Smooth muscle cell (in vitro differentiated cells): ENCODE measurements around the gene SPNS1. TPM values are rescaled to one million over a fixed set of nuclear protein-coding genes. Genes with fewer than 3 reads are reported as not detected.
"Not testable (repeated sequence)": the region's sequence is repeated elsewhere in the genome, so short reads cannot be mapped to it uniquely, and the experiment has no call there.

ENCODE experiments used
- DNase-seq: peaks from one replicate; lab custom pipeline; 2025; ENCODE audit not compliant: unreplicated experiment; lab: John Stamatoyannopoulos, UW
- H2AFZ ChIP-seq: fragments of 200-600 bp; sonication (generic); 2 replicates; pipeline ENCODE4 v1.6.0; 2016; ENCODE audit warnings: antibody characterized with exemption, low read depth, mild to moderate bottlenecking
- H3F3A ChIP-seq: fragments of 200-600 bp; sonication (generic); 2 replicates; pipeline ENCODE4 v1.6.0; 2017; ENCODE audit warnings: antibody characterized with exemption, low read depth
- H3K27ac ChIP-seq: fragments of 200-600 bp; sonication (generic); 2 replicates; pipeline ENCODE4 v1.5.1; 2016; ENCODE audit warnings: low read depth, mild to moderate bottlenecking
- H3K27me3 ChIP-seq: fragments of 200-600 bp; sonication (generic); 2 replicates; pipeline ENCODE4 v1.6.1; 2016; ENCODE audit warnings: low read depth, mild to moderate bottlenecking
- H3K36me3 ChIP-seq: fragments of 200-600 bp; sonication (generic); 2 replicates; pipeline ENCODE4 v1.5.1; 2016; ENCODE audit warnings: low read depth
- H3K4me1 ChIP-seq: fragments of 200-600 bp; sonication (generic); 2 replicates; pipeline ENCODE4 v1.5.1; 2016; ENCODE audit warnings: low read depth
- H3K4me2 ChIP-seq: fragments of 200-600 bp; sonication (generic); 2 replicates; pipeline ENCODE4 v1.6.0; 2016; ENCODE audit warnings: mild to moderate bottlenecking
- H3K4me3 ChIP-seq: fragments of 200-600 bp; sonication (generic); 2 replicates; pipeline ENCODE4 v1.5.1; 2016; ENCODE audit warnings: mild to moderate bottlenecking
- H3K79me2 ChIP-seq: fragments of 200-600 bp; sonication (generic); 2 replicates; pipeline ENCODE4 v1.6.0; 2016; ENCODE audit warnings: low read depth, mild to moderate bottlenecking
- H3K9ac ChIP-seq: fragments of 200-600 bp; sonication (generic); 2 replicates; pipeline ENCODE4 v1.6.0; 2016; ENCODE audit warnings: low read depth
- H3K9me3 ChIP-seq: fragments of 200-600 bp; sonication (generic); replicated peaks from 2 replicates; pipeline ENCODE4 v1.5.1; 2016; ENCODE audit warnings: low read depth
- H4K20me1 ChIP-seq: fragments of 200-600 bp; sonication (generic); 2 replicates; pipeline ENCODE4 v1.6.0; 2016; ENCODE audit warnings: low read depth
- CTCF ChIP-seq: fragments of 200-600 bp; sonication (generic); IDR thresholded peaks from 2 replicates; pipeline ENCODE4 v1.5.1; 2017; ENCODE audit warnings: borderline replicate concordance, mild to moderate bottlenecking, antibody characterized with exemption; ENCODE audit not compliant: insufficient read depth, poor library complexity, severe bottlenecking
- WGBS: methylation state at CpG from one replicate; pipeline ENCODE4 v1.1.7; 2016; ENCODE audit warnings: low lambda C conversion rate; 5-methylcytosine and 5-hydroxymethylcytosine counted together
- polyA plus RNA-seq: library from polyadenylated mRNA; unstranded; fragments of >200 nt; fragmentation: Nextera tagmentation; extraction: Ambion mirVana; gene quantifications from 2 replicates; pipeline ENCODE4 v1.2.1, GENCODE V29; 2016
- total RNA-seq: library from RNA; depleted of rRNA; stranded (reverse); fragments of >200 nt; gene quantifications from 2 replicates; pipeline ENCODE4 v1.2.3, GENCODE V29; 2014

The SPNS1 gene
- 28.6 and 29.8 TPM in 2 replicates for total RNA-seq
- polyA plus RNA-seq, result 109 and 113 TPM in 2 replicates

GRCh38 chr16:28974437-28975157 lies at the start of gene SPNS1:
Gene SPNS1 (plus strand): TSS chr16:28974778. CDS start chr16:28975152, 374 bp downstream.
- H3K27me3 ChIP-seq, result no peaks in the 10 kb centered on the region
- H3K36me3 ChIP-seq, result no peaks in the 10 kb centered on the region
- H3K79me2 ChIP-seq, result peaks cover 15% of the 10 kb centered on the region
- under 1% methylated on average over 52 of the region's 60 CpGs for WGBS
- peak; percentile 80 for DNase-seq
- peak within 1 kb of the TSS; percentile 66 for H3K4me3 ChIP-seq
- peak within 1 kb of the TSS; percentile 78 for H3K9ac ChIP-seq
- peak within 1 kb of the TSS; percentile 88 for H3K4me2 ChIP-seq
- peaks cover 4% of the 10 kb centered on the region for H3F3A ChIP-seq
- peak within 1 kb of the TSS; percentile 66 for H3K27ac ChIP-seq
- peak within 1 kb of the TSS; percentile 85 for H2AFZ ChIP-seq
- TF ChIP-seq CTCF, result no peak
- no peaks in the 10 kb centered on the region for H3K9me3 ChIP-seq
- no peaks in the 10 kb centered on the region for H4K20me1 ChIP-seq
- H3K4me1 ChIP-seq, result peaks cover 5% of the 10 kb centered on the region

GRCh38 chr16:28925386-28926228 lies 49.0 kb upstream of the SPNS1 start:
- no peak for TF ChIP-seq CTCF
- no peaks in the 10 kb centered on the region for H4K20me1 ChIP-seq
- no peaks in the 10 kb centered on the region for H3K36me3 ChIP-seq
- H3K4me3 ChIP-seq, result peak overlapping the region; percentile 95
- 4% methylated on average over 40 of the region's 48 CpGs for WGBS
- no peaks in the 10 kb centered on the region for H3K27me3 ChIP-seq
- H3K4me2 ChIP-seq, result peak overlapping the region; percentile 85
- H3K9me3 ChIP-seq, result no peaks in the 10 kb centered on the region
- H3F3A ChIP-seq, result peaks cover 2% of the 10 kb centered on the region
- peak overlapping the region; percentile 78 for H3K9ac ChIP-seq
- peak overlapping the region; percentile 81 for H2AFZ ChIP-seq
- peaks cover 4% of the 10 kb centered on the region for H3K4me1 ChIP-seq
- H3K27ac ChIP-seq, result peak overlapping the region; percentile 82
- H3K79me2 ChIP-seq, result no peaks in the 10 kb centered on the region
- DNase-seq, result peak; percentile 92

- not testable (repeated sequence) for H4K20me1 ChIP-seq, H3K9me3 ChIP-seq, H3K4me1 ChIP-seq, H3K27me3 ChIP-seq, H3K79me2 ChIP-seq, H3F3A ChIP-seq, DNase-seq, H3K36me3 ChIP-seq, H3K9ac ChIP-seq, H2AFZ ChIP-seq, H3K27ac ChIP-seq
- Histone ChIP-seq H3K4me3 (peak overlapping the region; percentile 95), H3K4me2 (peak overlapping the region; percentile 85)
- 96% methylated on average over 2 of the region's 2 CpGs for WGBS
Observed at GRCh38 chr16:28926284-28926683, 48.3 kb upstream of the SPNS1 start.

GRCh38 chr16:28927815-28928214 lies 46.8 kb upstream of the SPNS1 start:
- DNase-seq, result no peak
- Histone ChIP-seq H2AFZ (no peak overlapping the region), H3K27me3 (no peaks in the 10 kb centered on the region), H3K27ac (no peak overlapping the region), H3K4me1 (peaks cover 10% of the 10 kb centered on the region), H3K4me3 (no peak overlapping the region), H3K79me2 (no peaks in the 10 kb centered on the region), H3K4me2 (no peak overlapping the region), H3K36me3 (no peaks in the 10 kb centered on the region), H4K20me1 (no peaks in the 10 kb centered on the region), H3K9ac (no peak overlapping the region), H3K9me3 (no peaks in the 10 kb centered on the region), H3F3A (peaks cover 2% of the 10 kb centered on the region)
- 72% methylated on average over 1 of the region's 1 CpG for WGBS
- TF ChIP-seq CTCF, result no peak
